ENCODE measurements around the gene SNAP29. TPM values are rescaled to one million over a fixed set of nuclear protein-coding genes. Genes with fewer than 3 reads are reported as not detected.

The SNAP29 gene
- total RNA-seq, 1 experiment from 2014 or later, result 23.9 TPM

DNA sequence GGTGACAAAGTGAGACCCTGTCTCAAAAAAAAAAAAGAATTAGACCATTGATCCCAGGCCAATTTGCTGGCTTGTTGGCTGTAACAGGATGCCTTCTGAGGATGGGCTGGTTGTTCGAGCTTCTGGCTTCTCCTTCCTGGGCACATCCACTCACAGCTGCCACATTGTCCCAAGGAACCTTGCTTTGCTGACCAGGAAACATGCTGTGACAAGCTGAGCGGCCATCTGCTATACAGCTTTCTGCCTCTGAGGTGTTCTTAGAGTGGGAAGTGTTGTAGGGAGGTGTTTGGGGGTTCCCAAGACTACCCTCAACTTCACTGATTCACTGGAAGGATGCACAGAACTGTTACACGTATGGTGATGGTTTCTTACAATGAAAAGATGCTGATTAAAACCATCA lies 6.5 kb downstream of the SNAP29 start:
- no peak for ATAC-seq
- Histone ChIP-seq H3K9ac (ENCODE audit: low read length) (no peak overlapping the region), H4K20me1 (ENCODE audit: low read length) (no peaks in the 10 kb centered on the region), H3K9me2 (replicated peaks; ENCODE audit: low read length) (no peaks in the 10 kb centered on the region), H3K4me2 (ENCODE audit: low read length) (no peak overlapping the region), H3K4me1 (ENCODE audit: insufficient read depth, low read length) (peaks cover 4% of the 10 kb centered on the region), H3K79me2 (ENCODE audit: low read length) (peaks cover 3% of the 10 kb centered on the region; the same call in 1 of the 2 replicates), H3K9me3 (ENCODE audit: low read length) (no peaks in the 10 kb centered on the region), H2AFZ (ENCODE audit: low read length) (no peak overlapping the region), H3K36me3 (ENCODE audit: low read depth, low read length) (no peaks in the 10 kb centered on the region; the same call in 1 of the 2 replicates), H3K4me3 (ENCODE audit: low read length) (no peak overlapping the region), H3F3A (ENCODE audit: low read length, unreplicated experiment) (no peaks in the 10 kb centered on the region), H3K27me3 (ENCODE audit: low read length) (no peaks in the 10 kb centered on the region), H3K27ac (ENCODE audit: low read length) (no peak overlapping the region)
- no peak for DNase-seq
- POLR2A ChIA-PET (ENCODE audit: unreplicated experiment), result no interaction called here
- no TSS peak for BruUV-seq (replicated peaks)
- TF ChIP-seq EZH2phosphoT487 (IDR thresholded peaks at IDR 0.05; ENCODE audit: borderline replicate concordance, low read length) (no peak), EZH2 (IDR thresholded peaks at IDR 0.05; ENCODE audit: low read length, unreplicated experiment) (no peak)
- TF ChIP-seq, protein P1, sequence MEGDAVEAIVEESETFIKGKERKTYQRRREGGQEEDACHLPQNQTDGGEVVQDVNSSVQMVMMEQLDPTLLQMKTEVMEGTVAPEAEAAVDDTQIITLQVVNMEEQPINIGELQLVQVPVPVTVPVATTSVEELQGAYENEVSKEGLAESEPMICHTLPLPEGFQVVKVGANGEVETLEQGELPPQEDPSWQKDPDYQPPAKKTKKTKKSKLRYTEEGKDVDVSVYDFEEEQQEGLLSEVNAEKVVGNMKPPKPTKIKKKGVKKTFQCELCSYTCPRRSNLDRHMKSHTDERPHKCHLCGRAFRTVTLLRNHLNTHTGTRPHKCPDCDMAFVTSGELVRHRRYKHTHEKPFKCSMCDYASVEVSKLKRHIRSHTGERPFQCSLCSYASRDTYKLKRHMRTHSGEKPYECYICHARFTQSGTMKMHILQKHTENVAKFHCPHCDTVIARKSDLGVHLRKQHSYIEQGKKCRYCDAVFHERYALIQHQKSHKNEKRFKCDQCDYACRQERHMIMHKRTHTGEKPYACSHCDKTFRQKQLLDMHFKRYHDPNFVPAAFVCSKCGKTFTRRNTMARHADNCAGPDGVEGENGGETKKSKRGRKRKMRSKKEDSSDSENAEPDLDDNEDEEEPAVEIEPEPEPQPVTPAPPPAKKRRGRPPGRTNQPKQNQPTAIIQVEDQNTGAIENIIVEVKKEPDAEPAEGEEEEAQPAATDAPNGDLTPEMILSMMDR (conservative IDR thresholded peaks at IDR 0.05; ENCODE audit: low read depth, low read length), result no peak
- intact Hi-C loops (cut with micrococcal nuclease), result no loop called here
- CTCF ChIA-PET, result no interaction called here

DNA sequence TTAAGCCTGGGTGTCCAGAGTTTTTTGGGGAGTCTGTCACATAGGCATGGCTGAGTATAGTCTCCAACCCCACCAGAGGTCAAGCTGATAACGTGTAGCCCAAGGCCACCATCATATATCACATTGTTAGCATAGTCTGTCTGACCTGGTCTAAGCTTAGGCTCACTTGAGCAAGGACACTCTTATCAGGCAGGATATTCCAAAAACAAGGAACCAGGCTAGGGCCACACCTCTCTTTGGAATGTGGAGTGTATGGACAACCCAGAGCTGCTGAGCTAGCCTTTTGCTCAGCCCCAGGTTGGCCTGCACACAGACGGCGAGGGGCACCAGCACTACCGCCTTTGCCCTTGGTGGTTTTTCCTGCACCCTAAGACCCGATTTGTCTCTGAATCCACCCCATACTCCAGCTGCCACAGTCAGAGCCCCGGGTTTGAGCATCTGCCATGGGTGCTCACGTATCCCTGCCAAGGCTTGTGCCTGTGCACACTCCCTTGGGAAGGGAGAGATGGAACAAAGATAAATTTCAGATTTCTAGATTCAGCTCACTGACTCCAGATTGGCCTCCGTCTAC lies 7.2 kb downstream of the SNAP29 start:
- CTCF ChIA-PET, result no interaction called here
- no peak overlapping the region for H3K4me2 ChIP-seq (ENCODE audit: low read length)

DNA sequence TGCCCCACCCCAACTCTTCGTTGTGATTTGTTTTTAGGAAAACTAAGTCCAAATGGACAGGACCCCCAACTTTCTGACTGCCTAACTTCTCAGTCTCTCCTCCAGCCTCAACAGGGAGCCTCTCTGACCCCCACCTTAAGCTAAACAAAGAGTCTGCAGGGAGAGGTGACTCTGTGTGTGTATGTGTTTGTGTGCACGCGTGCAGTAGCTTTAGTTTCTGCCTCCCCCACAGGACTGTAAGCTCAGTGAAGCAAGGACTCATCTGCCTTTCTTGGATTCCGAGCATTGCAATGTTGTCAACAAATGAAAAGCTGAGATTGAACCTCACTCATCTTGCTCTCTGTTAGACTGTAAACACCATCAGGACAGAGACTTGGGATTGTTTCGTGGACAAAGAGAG lies 7.9 kb downstream of the SNAP29 start:
- DNase-seq, result no peak
- Histone ChIP-seq H3K9me3 (ENCODE audit: low read length) (no peaks in the 10 kb centered on the region), H3K36me3 (ENCODE audit: low read depth, low read length) (no peaks in the 10 kb centered on the region; the same call in 1 of the 2 replicates), H3K9me2 (replicated peaks; ENCODE audit: low read length) (no peaks in the 10 kb centered on the region), H3K4me2 (ENCODE audit: low read length) (no peak overlapping the region), H2AFZ (ENCODE audit: low read length) (no peak overlapping the region), H3K27me3 (ENCODE audit: low read length) (no peaks in the 10 kb centered on the region), H3K9ac (ENCODE audit: low read length) (no peak overlapping the region), H3K79me2 (ENCODE audit: low read length) (peaks cover 3% of the 10 kb centered on the region; the same call in 1 of the 2 replicates), H3F3A (ENCODE audit: low read length, unreplicated experiment) (no peaks in the 10 kb centered on the region), H3K4me3 (ENCODE audit: low read length) (no peak overlapping the region), H3K4me1 (ENCODE audit: insufficient read depth, low read length) (peaks cover 4% of the 10 kb centered on the region), H3K27ac (ENCODE audit: low read length) (no peak overlapping the region), H4K20me1 (ENCODE audit: low read length) (no peaks in the 10 kb centered on the region)
- no peak for ATAC-seq
- TF ChIP-seq EZH2 (IDR thresholded peaks at IDR 0.05; ENCODE audit: low read length, unreplicated experiment), result no peak
- TF ChIP-seq EZH2phosphoT487 (IDR thresholded peaks at IDR 0.05; ENCODE audit: borderline replicate concordance, low read length), result no peak
- TF ChIP-seq, protein P1 (conservative IDR thresholded peaks at IDR 0.05; ENCODE audit: low read depth, low read length), result no peak
- intact Hi-C loops (cut with micrococcal nuclease), result no loop called here
- ChIA-PET POLR2A (ENCODE audit: unreplicated experiment) (no interaction called here), CTCF (no interaction called here)
- BruUV-seq (replicated peaks), result no TSS peak

More for the DNA sequence above, 7.2 kb downstream of the SNAP29 start:
- intact Hi-C loops (cut with micrococcal nuclease), result no loop called here
- Histone ChIP-seq H3K9me2 (replicated peaks; ENCODE audit: low read length) (no peaks in the 10 kb centered on the region), H3K9me3 (ENCODE audit: low read length) (no peaks in the 10 kb centered on the region), H2AFZ (ENCODE audit: low read length) (no peak overlapping the region), H3F3A (ENCODE audit: low read length, unreplicated experiment) (no peaks in the 10 kb centered on the region), H3K27ac (ENCODE audit: low read length) (no peak overlapping the region), H3K9ac (ENCODE audit: low read length) (no peak overlapping the region), H3K79me2 (ENCODE audit: low read length) (peaks cover 3% of the 10 kb centered on the region; the same call in 1 of the 2 replicates), H3K27me3 (ENCODE audit: low read length) (no peaks in the 10 kb centered on the region), H3K4me3 (ENCODE audit: low read length) (no peak overlapping the region), H3K4me1 (ENCODE audit: insufficient read depth, low read length) (peaks cover 4% of the 10 kb centered on the region), H3K36me3 (ENCODE audit: low read depth, low read length) (no peaks in the 10 kb centered on the region; the same call in 1 of the 2 replicates), H4K20me1 (ENCODE audit: low read length) (no peaks in the 10 kb centered on the region)
- POLR2A ChIA-PET (ENCODE audit: unreplicated experiment), result no interaction called here
- TF ChIP-seq, protein P1 (conservative IDR thresholded peaks at IDR 0.05; ENCODE audit: low read depth, low read length), result no peak
- TF ChIP-seq EZH2 (IDR thresholded peaks at IDR 0.05; ENCODE audit: low read length, unreplicated experiment), result no peak
- no peak for TF ChIP-seq EZH2phosphoT487 (IDR thresholded peaks at IDR 0.05; ENCODE audit: borderline replicate concordance, low read length)
- ATAC-seq (peak; percentile 56; the same call in 1 of the 2 replicates), DNase-seq (no peak)
- BruUV-seq (replicated peaks), result no TSS peak

All from PC-3 (cell line).